Renal cortex interstitium (tissue), 11 donors: ENCODE data around the gene TNNT2. TPM values are rescaled to one million over a fixed set of nuclear protein-coding genes. Genes with fewer than 3 reads are reported as not detected.

Experiments used
- DNase-seq, 11 donors: peaks; one replicate each; pipeline ENCODE4 v3.0.0-alpha.2; 2013; ENCODE audit warnings: low read depth in 9 of 11, low spot score in 4 of 11; ENCODE audit errors: extremely low read depth in 1 of 11
- polyA plus RNA-seq, 3 donors: library from polyadenylated mRNA; unstranded; fragments of 120-200 nt; gene quantifications; one replicate each; pipeline ENCODE4 v1.2.1, GENCODE V29; 2013; ENCODE audit not compliant: insufficient read length in 3 of 3

Gene TNNT2
- polyA plus RNA-seq, 3 donors: 56.2 to 62.7 (median 59.5) TPM

- DNase-seq: no peak
These were observed 16.4 kb downstream of the TNNT2 start for GRCh38 chr1:201360901-201361651.

GRCh38 chr1:201360486-201360885 is 17.0 kb downstream of the TNNT2 start:
- no peak for DNase-seq

- no peak for DNase-seq
These were observed 17.6 kb downstream of the TNNT2 start for GRCh38 chr1:201359873-201360210.

DNA sequence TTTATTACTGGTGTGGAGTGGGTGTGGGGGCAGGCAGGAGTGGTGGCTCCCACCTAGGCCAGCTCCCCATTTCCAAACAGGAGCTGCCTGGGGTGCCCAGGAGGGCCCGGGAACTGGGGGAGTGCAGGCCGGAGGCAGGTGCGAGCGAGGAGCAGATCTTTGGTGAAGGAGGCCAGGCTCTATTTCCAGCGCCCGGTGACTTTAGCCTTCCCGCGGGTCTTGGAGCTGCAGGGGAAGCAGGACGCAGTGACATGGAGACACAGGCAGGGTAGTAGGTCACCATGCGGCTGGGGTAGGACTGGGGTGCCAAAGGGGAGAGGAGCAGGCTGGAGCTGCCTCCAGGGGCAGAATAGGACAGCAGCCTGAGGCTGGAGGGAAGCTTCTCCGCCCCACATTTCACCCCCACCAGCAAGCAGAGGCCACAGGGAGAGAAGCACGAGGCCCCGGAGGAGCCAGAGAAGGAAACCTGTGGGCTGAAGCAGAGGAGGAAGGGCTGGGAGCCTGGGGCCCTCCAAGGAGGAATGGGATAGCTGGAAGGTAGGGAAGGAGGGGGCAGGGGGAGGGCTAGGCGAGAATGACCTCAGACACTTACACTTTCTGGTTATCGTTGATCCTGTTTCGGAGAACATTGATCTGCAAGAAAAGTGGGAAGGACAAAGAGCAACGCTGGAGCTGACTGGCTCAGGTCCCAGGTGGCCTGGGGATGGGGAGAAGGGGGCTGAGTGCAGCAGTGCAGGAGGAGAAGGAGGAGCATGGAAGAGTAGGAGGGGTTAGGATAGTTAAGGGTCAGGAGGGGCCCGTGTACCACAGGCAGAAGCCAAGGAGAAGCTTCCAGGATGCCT is 18.2 kb downstream of the TNNT2 start:
- no peak for DNase-seq

GRCh38 chr1:201358596-201358995 is 18.9 kb downstream of the TNNT2 start:
- no peak for DNase-seq

GRCh38 chr1:201357636-201358348 is 19.7 kb downstream of the TNNT2 start:
- DNase-seq: no peak

DNA sequence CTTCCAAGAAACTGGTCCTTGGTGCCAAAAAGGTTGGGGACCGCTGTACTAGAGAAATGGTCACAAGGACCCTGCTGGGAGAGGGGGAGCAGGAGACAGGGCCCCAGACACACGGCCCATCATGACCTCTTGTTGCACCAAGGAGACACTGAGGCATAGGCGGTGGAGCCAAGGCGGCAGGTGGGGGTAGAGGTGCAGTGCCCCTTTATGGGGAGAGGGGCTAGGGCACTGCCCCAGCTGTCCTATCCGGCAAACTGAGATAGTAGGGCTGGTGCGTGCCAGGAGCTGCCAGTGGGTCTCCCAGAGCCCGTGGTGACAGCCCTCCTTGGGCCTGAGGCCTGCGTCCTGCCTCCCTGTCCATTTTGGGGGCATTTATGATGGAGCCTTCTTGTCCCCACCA is 20.3 kb downstream of the TNNT2 start:
- no peak for DNase-seq

DNA sequence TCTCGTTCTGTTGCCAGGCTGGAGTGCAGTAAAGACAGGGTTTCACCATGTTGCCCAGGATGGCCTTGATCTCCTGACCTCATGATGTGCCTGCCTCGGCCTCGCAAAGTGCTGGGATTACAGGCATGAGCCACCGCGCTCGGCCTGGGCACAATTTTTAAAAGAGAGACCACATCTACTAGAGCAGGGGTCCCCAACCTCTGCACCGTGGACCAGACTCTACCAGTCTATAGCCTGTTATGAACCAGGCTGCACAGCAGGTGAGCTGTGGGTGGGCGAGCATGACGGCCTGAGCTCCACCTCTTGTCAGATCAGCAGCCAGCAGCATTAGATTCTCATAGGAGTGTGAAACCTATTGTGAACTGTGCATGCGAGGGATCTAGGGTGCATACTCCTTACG is 20.8 kb downstream of the TNNT2 start:
- no peak for DNase-seq

DNA sequence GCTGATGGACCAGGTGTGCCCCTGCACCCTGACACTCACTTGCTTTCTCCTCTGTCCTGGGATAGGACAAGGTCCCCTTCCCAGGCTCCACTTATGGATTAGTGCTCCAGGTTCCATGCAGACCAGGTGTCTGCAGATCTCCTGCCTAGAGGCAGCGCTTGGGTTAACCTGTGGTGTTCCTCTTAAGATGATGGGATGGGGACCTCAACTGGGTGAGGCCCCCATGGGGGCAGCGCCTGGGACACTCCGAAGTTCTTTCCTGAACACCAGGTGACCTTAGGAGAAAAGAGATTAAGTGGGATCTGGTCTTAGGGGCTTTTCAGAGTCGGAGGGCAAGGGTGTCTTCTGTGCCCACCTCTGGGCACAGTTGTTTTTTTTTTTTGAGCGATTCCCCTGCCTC is 21.2 kb downstream of the TNNT2 start:
- DNase-seq: no peak

DNA sequence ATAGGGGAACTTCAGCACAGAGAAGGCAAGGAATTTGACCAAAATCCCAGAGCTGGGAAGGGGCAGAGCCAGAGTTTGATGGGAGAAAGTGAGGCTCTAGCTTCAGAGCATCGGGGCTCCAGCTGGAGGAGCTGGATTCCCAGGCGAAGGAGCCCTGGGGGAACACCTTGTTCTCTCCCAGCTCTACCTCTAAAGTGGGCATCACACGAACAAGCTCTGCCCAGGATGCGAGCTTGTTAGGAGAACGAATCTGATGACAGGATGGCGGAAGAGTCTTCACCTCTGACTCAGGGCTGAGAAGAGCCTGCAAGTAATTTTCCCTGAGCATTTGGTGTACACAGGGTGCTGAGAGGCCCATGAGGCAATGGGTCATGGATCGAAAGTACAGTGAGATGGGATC is 22.0 kb downstream of the TNNT2 start:
- DNase-seq: no peak

GRCh38 chr1:201354901-201355295 is 22.6 kb downstream of the TNNT2 start:
- DNase-seq: no peak

DNA sequence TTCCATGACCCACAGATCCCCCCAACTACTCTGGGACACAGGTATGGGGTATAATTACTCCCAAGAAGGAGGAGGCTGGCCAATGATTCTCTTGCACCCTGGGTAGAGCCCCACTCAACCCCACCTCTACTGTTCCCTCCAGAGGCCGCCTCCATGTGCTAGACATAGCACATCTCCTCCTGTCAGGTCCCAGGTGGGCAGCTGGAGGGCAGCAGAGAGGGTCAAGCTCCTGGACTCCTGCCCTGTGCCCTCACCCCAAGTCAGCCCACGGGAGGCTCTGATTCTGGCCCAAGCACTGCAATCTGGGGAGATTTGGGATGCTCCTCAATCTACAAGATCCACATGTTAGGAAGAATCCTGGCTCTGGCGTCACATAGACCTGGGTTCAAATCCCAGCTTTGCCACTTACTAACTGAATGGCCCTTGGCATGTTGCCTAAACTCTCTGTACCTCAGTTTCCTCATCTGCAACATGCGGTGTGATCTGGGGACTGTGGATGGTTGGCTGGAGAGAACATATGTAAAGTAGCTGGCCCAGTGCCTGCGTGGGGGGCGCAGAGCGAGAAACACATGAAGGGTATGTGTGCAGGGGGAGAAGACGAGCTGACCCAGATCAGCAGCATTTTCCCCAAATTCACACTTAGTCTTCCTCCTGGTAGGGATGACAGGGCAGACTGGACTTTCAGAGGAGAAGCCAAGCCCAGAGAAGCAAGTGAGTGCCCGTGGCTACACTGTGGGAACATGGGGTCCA is 23.2 kb downstream of the TNNT2 start:
- DNase-seq: no peak

- no peak for DNase-seq
These were observed 24.1 kb downstream of the TNNT2 start for GRCh38 chr1:201353186-201353940.

- DNase-seq: no peak
These were observed 25.9 kb downstream of the TNNT2 start for GRCh38 chr1:201351617-201352016.

GRCh38 chr1:201350884-201351283 is 26.6 kb downstream of the TNNT2 start:
- no peak for DNase-seq

GRCh38 chr1:201350361-201350725 is 27.1 kb downstream of the TNNT2 start:
- DNase-seq: no peak

DNA sequence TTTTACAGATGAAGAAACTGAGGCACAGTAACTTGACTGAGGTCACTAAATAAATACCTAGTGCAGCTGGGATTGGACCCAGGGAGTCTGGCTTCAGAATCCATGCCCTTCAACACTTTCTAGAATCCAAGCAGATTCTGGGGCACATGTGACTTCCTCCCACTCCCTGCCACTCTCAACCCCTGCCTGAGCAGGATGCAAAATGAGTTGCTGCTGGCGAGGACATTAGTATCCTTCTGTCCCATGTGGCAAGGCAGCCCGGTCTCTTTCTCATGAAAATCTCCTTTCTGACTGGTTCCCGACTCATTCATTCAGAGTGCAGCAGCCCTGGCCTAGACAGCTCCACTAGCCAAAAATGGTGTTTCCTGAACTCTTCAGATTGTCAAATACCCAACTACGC is 28.4 kb downstream of the TNNT2 start:
- no peak for DNase-seq

DNA sequence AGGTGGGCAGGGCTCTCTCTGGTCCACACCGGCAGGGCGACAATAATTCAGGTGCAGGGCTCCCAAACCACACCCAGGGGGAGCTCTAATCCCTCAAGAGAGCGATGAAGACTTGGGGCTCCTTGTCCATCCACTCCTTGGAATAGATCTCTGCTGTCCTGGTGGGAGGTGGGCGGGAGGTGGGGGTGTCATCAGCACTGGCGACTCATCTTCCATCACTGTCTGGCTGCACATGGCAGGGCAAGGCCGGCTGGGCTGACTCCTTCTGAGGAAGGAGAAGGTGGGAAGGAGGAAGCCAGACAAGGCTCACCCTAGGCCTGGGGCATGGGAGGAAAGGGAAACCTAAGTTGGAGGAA is 29.3 kb downstream of the TNNT2 start:
- DNase-seq: peak in 3 of 11 donors; percentile 36 to 62 (median 43)
